PFSK-1 (cell line): Measurements from ENCODE around the gene PTPRN2.

Experiments used
- POLR2AphosphoS5 ChIP-seq: IDR thresholded peaks from 2 replicates; pipeline ENCODE4 v1.6.1; 2012; ENCODE audit warnings: low read depth, mild to moderate bottlenecking, control low read depth, low read length, moderate library complexity
- REST ChIP-seq, 2 experiments: IDR thresholded peaks; 2 replicates each; pipeline versions ENCODE4 v1.6.1 to v1.8.0; 2011 to 2012; ENCODE audit warnings: low read depth in 2 of 2, low read length in 2 of 2, control low read depth in 1 of 2, inconsistent platforms in 1 of 2, mild to moderate bottlenecking in 1 of 2, moderate library complexity in 1 of 2; ENCODE audit not compliant: insufficient read depth in 1 of 2
- SIN3A ChIP-seq: IDR thresholded peaks from 2 replicates; pipeline ENCODE4 v1.6.1; 2012; ENCODE audit warnings: mild to moderate bottlenecking, low read length, moderate library complexity, borderline replicate concordance; ENCODE audit not compliant: insufficient read depth
- TAF1 ChIP-seq: IDR thresholded peaks from 2 replicates; pipeline ENCODE4 v1.6.1; 2012; ENCODE audit warnings: low read length, control low read depth, borderline replicate concordance; ENCODE audit not compliant: insufficient read depth

GRCh38 chr7:157602156-157602555, 985.5 kb downstream of the PTPRN2 start:
- TF ChIP-seq REST (IDR thresholded peaks at IDR 0.05; ENCODE audit: insufficient read depth in 1 of 2, low read depth in 2 of 2, low read length in 2 of 2): no peak
- no peak for TF ChIP-seq TAF1
- no peak for TF ChIP-seq SIN3A
- TF ChIP-seq POLR2AphosphoS5: no peak
